Peyer's patch (tissue), 4 donors: ENCODE results near the gene BCKDHB. TPM values are rescaled to one million over a fixed set of nuclear protein-coding genes. Genes with fewer than 3 reads are reported as not detected.

Source experiments
- DNase-seq, 3 donors: peaks; one replicate each; pipeline ENCODE4 v3.0.0-alpha.2; 2017 to 2019
- H3K27ac ChIP-seq, 4 donors: fragments of 200-600 bp; sonication (generic); one replicate each; pipeline ENCODE4 v1.5.1; 2016 to 2019
- H3K27me3 ChIP-seq, 2 donors: fragments of 200-600 bp; sonication (generic); one replicate each; pipeline ENCODE4 v1.5.1; 2019
- H3K36me3 ChIP-seq, 3 donors: fragments of 200-600 bp; sonication (generic); one replicate each; pipeline ENCODE4 v1.5.1; 2016 to 2019
- H3K4me1 ChIP-seq, 4 donors: fragments of 200-600 bp; sonication (generic); one replicate each; pipeline ENCODE4 v1.5.1; 2016 to 2019
- H3K4me3 ChIP-seq, 4 donors: fragments of 200-600 bp; sonication (generic); 1 replicate in 3 of 4; 2 replicates in 1 of 4; pipeline ENCODE4 v1.5.1; 2016 to 2019; ENCODE audit warnings: mild to moderate bottlenecking in 1 of 4
- H3K9me3 ChIP-seq, 4 donors: fragments of 200-600 bp; sonication (generic); one replicate each; pipeline ENCODE4 v1.5.1; 2016 to 2019; ENCODE audit warnings: mild to moderate bottlenecking in 1 of 4
- CTCF ChIP-seq, 6 experiments: fragments of 450-650 bp in 4 of 6; fragments of 200-600 bp in 2 of 6; sonication (generic) in 1 of 6; IDR thresholded peaks; one replicate each; pipeline ENCODE4 v1.5.1; 2017 to 2019; ENCODE audit warnings: antibody characterized with exemption in 6 of 6, mild to moderate bottlenecking in 3 of 6, moderate library complexity in 1 of 6
- POLR2A ChIP-seq, 2 donors: fragments of 450-650 bp; IDR thresholded peaks; one replicate each; pipeline ENCODE4 v1.5.1; 2017; ENCODE audit warnings: antibody characterized with exemption in 2 of 2, mild to moderate bottlenecking in 2 of 2, moderate library complexity in 2 of 2
- total RNA-seq, 4 donors: library from RNA; depleted of rRNA; stranded (reverse); fragments of >200 nt; gene quantifications; one replicate each; pipeline ENCODE4 v1.1.0, GENCODE V29; 2016

BCKDHB gene
- total RNA-seq, 4 donors from 2014 or later = 13.3 to 31.8 (median 20.1) TPM

- Histone ChIP-seq H3K27me3 (no peaks in the 10 kb centered on the region), H3K9me3 (no peaks in the 10 kb centered on the region), H3K27ac (no peak overlapping the region), H3K36me3 (no peaks in the 10 kb centered on the region), H3K4me3 (no peak overlapping the region), H3K4me1 (no peaks in the 10 kb centered on the region)
- DNase-seq = no peak
- TF ChIP-seq POLR2A (IDR thresholded peaks at IDR 0.05) = no peak
- no peak for TF ChIP-seq CTCF (IDR thresholded peaks at IDR 0.05)
These were observed 232.9 kb downstream of the BCKDHB start for GRCh38 chr6:80339421-80339820.

GRCh38 chr6:80340280-80340679 lies 233.8 kb downstream of the BCKDHB start:
- H3K9me3 ChIP-seq = no peaks in the 10 kb centered on the region
- no peaks in the 10 kb centered on the region for H3K36me3 ChIP-seq
- no peak overlapping the region for H3K4me3 ChIP-seq
- DNase-seq = no peak
- no peaks in the 10 kb centered on the region for H3K27me3 ChIP-seq
- H3K4me1 ChIP-seq = no peaks in the 10 kb centered on the region
- TF ChIP-seq POLR2A (IDR thresholded peaks at IDR 0.05) (no peak), CTCF (IDR thresholded peaks at IDR 0.05) (no peak)
- H3K27ac ChIP-seq = no peak overlapping the region

GRCh38 chr6:80340686-80341085 lies 234.2 kb downstream of the BCKDHB start:
- TF ChIP-seq CTCF (IDR thresholded peaks at IDR 0.05) = no peak
- H3K27ac ChIP-seq = no peak overlapping the region
- H3K4me3 ChIP-seq = no peak overlapping the region
- no peak for DNase-seq
- H3K9me3 ChIP-seq = no peaks in the 10 kb centered on the region
- H3K4me1 ChIP-seq = no peaks in the 10 kb centered on the region
- H3K27me3 ChIP-seq = no peaks in the 10 kb centered on the region
- no peaks in the 10 kb centered on the region for H3K36me3 ChIP-seq

- H3K4me1 ChIP-seq = no peaks in the 10 kb centered on the region
- no peak for TF ChIP-seq POLR2A (IDR thresholded peaks at IDR 0.05)
- no peak for TF ChIP-seq CTCF (IDR thresholded peaks at IDR 0.05)
- H3K27ac ChIP-seq = no peak overlapping the region
- H3K4me3 ChIP-seq = no peak overlapping the region
- no peaks in the 10 kb centered on the region for H3K27me3 ChIP-seq
- DNase-seq = no peak
- no peaks in the 10 kb centered on the region for H3K36me3 ChIP-seq
- no peaks in the 10 kb centered on the region for H3K9me3 ChIP-seq
These were observed 234.9 kb downstream of the BCKDHB start for GRCh38 chr6:80341330-80341729.

- no peak overlapping the region for H3K4me3 ChIP-seq
- no peaks in the 10 kb centered on the region for H3K36me3 ChIP-seq
- no peaks in the 10 kb centered on the region for H3K27me3 ChIP-seq
- DNase-seq = no peak
- no peak overlapping the region for H3K27ac ChIP-seq
- TF ChIP-seq POLR2A (IDR thresholded peaks at IDR 0.05) = no peak
- TF ChIP-seq CTCF (IDR thresholded peaks at IDR 0.05) = no peak
- no peaks in the 10 kb centered on the region for H3K4me1 ChIP-seq
- H3K9me3 ChIP-seq = no peaks in the 10 kb centered on the region
These were observed 237.0 kb downstream of the BCKDHB start for GRCh38 chr6:80343511-80343910.

GRCh38 chr6:80347101-80347500 lies 240.6 kb downstream of the BCKDHB start:
- H3K27me3 ChIP-seq = no peaks in the 10 kb centered on the region
- H3K4me3 ChIP-seq = no peak overlapping the region
- H3K9me3 ChIP-seq = no peaks in the 10 kb centered on the region
- H3K36me3 ChIP-seq = no peaks in the 10 kb centered on the region
- TF ChIP-seq POLR2A (IDR thresholded peaks at IDR 0.05) (no peak), CTCF (IDR thresholded peaks at IDR 0.05) (no peak)
- H3K4me1 ChIP-seq = no peaks in the 10 kb centered on the region
- no peak for DNase-seq
- H3K27ac ChIP-seq = no peak overlapping the region
